HL-60 (cell line): ENCODE data around the gene RAB1A.

Source experiments
- DNase-seq, 2 experiments: peaks; one replicate each; pipeline ENCODE4 v3.0.0-alpha.2; 2010 to 2020; ENCODE audit warnings: low read depth in 1 of 2, low spot score in 1 of 2
- H3K27ac ChIP-seq: fragments of 250-450 bp; sonication (Bioruptor Pico); replicated peaks from 2 replicates; pipeline ENCODE4 v1.5.1; 2020; ENCODE audit warnings: mild to moderate bottlenecking, moderate library complexity
- H3K27me3 ChIP-seq: fragments of 250-450 bp; sonication (Bioruptor Pico); 2 replicates; pipeline ENCODE4 v1.5.1; 2021; ENCODE audit warnings: mild to moderate bottlenecking, moderate library complexity; ENCODE audit not compliant: insufficient read depth, poor library complexity, severe bottlenecking
- H3K4me3 ChIP-seq: replicated peaks from 2 replicates; pipeline ENCODE4 v1.5.1; 2011; ENCODE audit warnings: mild to moderate bottlenecking, control low read depth, low read length; ENCODE audit not compliant: insufficient read depth
- CTCF ChIP-seq: IDR thresholded peaks from one replicate; pipeline ENCODE4 v1.5.1; 2011; ENCODE audit warnings: low read length, control low read depth, inconsistent platforms; ENCODE audit not compliant: insufficient read depth
- GABPA ChIP-seq: IDR thresholded peaks from 2 replicates; pipeline ENCODE4 v1.6.1; 2012; ENCODE audit warnings: low read depth
- POLR2AphosphoS5 ChIP-seq: IDR thresholded peaks from 2 replicates; pipeline ENCODE4 v1.6.1; 2012; ENCODE audit warnings: low read depth
- REST ChIP-seq: IDR thresholded peaks from 2 replicates; pipeline ENCODE4 v1.6.1; 2012; ENCODE audit warnings: low read depth; ENCODE audit not compliant: insufficient replicate concordance
- SPI1 ChIP-seq: IDR thresholded peaks from 2 replicates; pipeline ENCODE4 v1.6.1; 2012; ENCODE audit warnings: low read depth, mild to moderate bottlenecking, borderline replicate concordance

The RAB1A gene

GRCh38 chr2:65096948-65097347, 33.0 kb downstream of the RAB1A start:
- DNase-seq = no peak
- no peak for TF ChIP-seq POLR2AphosphoS5
- TF ChIP-seq REST = no peak
- TF ChIP-seq CTCF = no peak
- TF ChIP-seq GABPA = no peak
- TF ChIP-seq SPI1 = no peak
- no peak overlapping the region for H3K4me3 ChIP-seq
- H3K27me3 ChIP-seq = no peaks in the 10 kb centered on the region
- H3K27ac ChIP-seq = no peak overlapping the region

GRCh38 chr2:65093211-65093610, 36.7 kb downstream of the RAB1A start:
- no peak for TF ChIP-seq REST
- TF ChIP-seq SPI1 = no peak
- TF ChIP-seq GABPA = no peak
- TF ChIP-seq POLR2AphosphoS5 = no peak
- no peak for TF ChIP-seq CTCF
- H3K27ac ChIP-seq = no peak overlapping the region
- H3K27me3 ChIP-seq = no peaks in the 10 kb centered on the region
- no peak overlapping the region for H3K4me3 ChIP-seq
- DNase-seq = no peak

- H3K27ac ChIP-seq = no peak overlapping the region
- DNase-seq = peak in 1 of 2 experiments; percentile 33
- H3K4me3 ChIP-seq = no peak overlapping the region
- H3K27me3 ChIP-seq = no peaks in the 10 kb centered on the region
- TF ChIP-seq REST (no peak), POLR2AphosphoS5 (no peak), SPI1 (no peak), CTCF (no peak), GABPA (no peak)
Measured at GRCh38 chr2:65092791-65093190, 37.1 kb downstream of the RAB1A start.
